ENCODE results near the gene KIF3A. TPM values are rescaled to one million over a fixed set of nuclear protein-coding genes. Genes with fewer than 3 reads are reported as not detected.

Gene KIF3A
- polyA plus RNA-seq, 12 donors: 7.4 to 23.5 (median 8.9) TPM; not detected in 1

- DNase-seq: no peak
These were observed 58.6 kb downstream of the KIF3A start for GRCh38 chr5:132678735-132679134.

- DNase-seq: no peak
These were observed 59.5 kb downstream of the KIF3A start for GRCh38 chr5:132677682-132678400.

- no peak for DNase-seq
These were observed 60.2 kb downstream of the KIF3A start for GRCh38 chr5:132677191-132677590.

GRCh38 chr5:132675936-132676689 lies 61.2 kb downstream of the KIF3A start:
- DNase-seq: no peak

GRCh38 chr5:132674671-132675506 lies 62.5 kb downstream of the KIF3A start:
- DNase-seq: peak; percentile 23

GRCh38 chr5:132673939-132674630 lies 63.3 kb downstream of the KIF3A start, which contains the start of gene IL4:
TSS of gene IL4 (plus strand) at chr5:132673989. CDS start at chr5:132674051, 62 bp downstream.
- no peak for DNase-seq

- DNase-seq: no peak
These were observed 63.9 kb downstream of the KIF3A start for GRCh38 chr5:132673488-132673887.

- no peak for DNase-seq
These were observed 66.3 kb downstream of the KIF3A start for GRCh38 chr5:132671000-132671399.

GRCh38 chr5:132669966-132670882 lies 67.1 kb downstream of the KIF3A start:
- DNase-seq: no peak

- DNase-seq: no peak
These were observed 67.9 kb downstream of the KIF3A start for GRCh38 chr5:132669455-132669820.

GRCh38 chr5:132668706-132669454 lies 68.5 kb downstream of the KIF3A start:
- DNase-seq: no peak

GRCh38 chr5:132667761-132668705 lies 69.3 kb downstream of the KIF3A start:
- no peak for DNase-seq

- no peak for DNase-seq
These were observed 70.0 kb downstream of the KIF3A start for GRCh38 chr5:132667309-132667708.

GRCh38 chr5:132666310-132667123 lies 70.8 kb downstream of the KIF3A start:
- DNase-seq: no peak

GRCh38 chr5:132665574-132666080 lies 71.7 kb downstream of the KIF3A start:
- no peak for DNase-seq

- DNase-seq: no peak
These were observed 72.6 kb downstream of the KIF3A start for GRCh38 chr5:132664696-132665209.

Measured in muscle of arm (tissue), 12 donors.